IPS-NIHi11 (cell line): ENCODE data around the gene MCF2L.
"Not testable (repeated sequence)": the region's sequence is repeated elsewhere in the genome, so short reads cannot be mapped to it uniquely, and the experiment has no call there.

ENCODE experiments used
- DNase-seq: peaks from one replicate; pipeline ENCODE4 v3.0.0; 2012; ENCODE audit warnings: mixed read lengths, low spot score

The MCF2L gene

GRCh38 chr13:112968910-112969691, at the start of gene MCF2L:
MCF2L (plus strand) TSS chr13:112969214; CDS start chr13:112969380, 166 bp downstream.
- peak; percentile 92 for DNase-seq

- DNase-seq: no peak
Observed at GRCh38 chr13:112923962-112924361, 45.1 kb upstream of the MCF2L start.

GRCh38 chr13:112924365-112924764, 44.6 kb upstream of the MCF2L start:
- DNase-seq: no peak

GRCh38 chr13:112926003-112926402, 43.0 kb upstream of the MCF2L start:
- no peak for DNase-seq

GRCh38 chr13:112926993-112927392, 42.0 kb upstream of the MCF2L start:
- no peak for DNase-seq

- DNase-seq: no peak
Observed at GRCh38 chr13:112928020-112928971, 40.7 kb upstream of the MCF2L start.

- DNase-seq: no peak
Observed at GRCh38 chr13:112928972-112929782, 39.8 kb upstream of the MCF2L start.

GRCh38 chr13:112929783-112930055, 39.3 kb upstream of the MCF2L start:
- DNase-seq: no peak

- no peak for DNase-seq
Observed at GRCh38 chr13:112930192-112930591, 38.8 kb upstream of the MCF2L start.

- DNase-seq: peak; percentile 88
Observed at GRCh38 chr13:112931028-112931934, 37.7 kb upstream of the MCF2L start.

- no peak for DNase-seq
Observed at GRCh38 chr13:112932971-112933370, 36.0 kb upstream of the MCF2L start.

GRCh38 chr13:112933649-112934048, 35.4 kb upstream of the MCF2L start:
- no peak for DNase-seq

- no peak for DNase-seq
Observed at GRCh38 chr13:112934078-112934477, 34.9 kb upstream of the MCF2L start.

GRCh38 chr13:112938680-112939079, 30.3 kb upstream of the MCF2L start:
- DNase-seq: no peak

GRCh38 chr13:112940236-112940635, 28.8 kb upstream of the MCF2L start:
- DNase-seq: no peak

- no peak for DNase-seq
Observed at GRCh38 chr13:112941349-112941748, 27.7 kb upstream of the MCF2L start.

- not testable (repeated sequence) for DNase-seq
Observed at GRCh38 chr13:112941765-112942164, 27.2 kb upstream of the MCF2L start.

GRCh38 chr13:112942689-112943308, 26.2 kb upstream of the MCF2L start:
- DNase-seq: peak; percentile 90

- DNase-seq: peak; percentile 75
Observed at GRCh38 chr13:112943309-112944125, 25.5 kb upstream of the MCF2L start.

GRCh38 chr13:112947796-112948195, 21.2 kb upstream of the MCF2L start:
- DNase-seq: no peak
